Measurements from ENCODE around the gene CACNG4.

CACNG4 gene

GRCh38 chr17:66992911-66993442 lies 28.5 kb downstream of the CACNG4 start:
- no peaks in the 10 kb centered on the region for H3K79me2 ChIP-seq (ENCODE audit: insufficient read depth, low read length)
- H3K4me3 ChIP-seq (ENCODE audit: low read length, poor library complexity, severe bottlenecking) = no peak overlapping the region
- H3K27me3 ChIP-seq (ENCODE audit: insufficient read depth, low read length, poor library complexity, severe bottlenecking) = no peaks in the 10 kb centered on the region
- no peaks in the 10 kb centered on the region for H3K4me1 ChIP-seq (ENCODE audit: insufficient read depth, low read length, poor library complexity, severe bottlenecking)
- H3F3A ChIP-seq (ENCODE audit: low read depth) = no peaks in the 10 kb centered on the region
- H3K9me2 ChIP-seq (replicated peaks; ENCODE audit: low read depth, low read length) = no peaks in the 10 kb centered on the region
- no peak overlapping the region for H3K9ac ChIP-seq (ENCODE audit: low read depth, low read length, poor library complexity, severe bottlenecking)
- no peaks in the 10 kb centered on the region for H3K36me3 ChIP-seq (ENCODE audit: insufficient read depth, low read length)
- no peak overlapping the region for H2AFZ ChIP-seq (ENCODE audit: low read length)
- H3K4me2 ChIP-seq (ENCODE audit: low read depth, low read length, poor library complexity, severe bottlenecking) = no peak overlapping the region
- no peaks in the 10 kb centered on the region for H4K20me1 ChIP-seq (ENCODE audit: insufficient read depth, low read length, poor library complexity, severe bottlenecking)
- no peaks in the 10 kb centered on the region for H3K9me3 ChIP-seq (ENCODE audit: insufficient read depth, low read depth, low read length)
- no peak for TF ChIP-seq CTCF (conservative IDR thresholded peaks at IDR 0.05; ENCODE audit: low read length)
- TF ChIP-seq EZH2phosphoT487 (IDR thresholded peaks at IDR 0.05; ENCODE audit: borderline replicate concordance) = no peak

DNA sequence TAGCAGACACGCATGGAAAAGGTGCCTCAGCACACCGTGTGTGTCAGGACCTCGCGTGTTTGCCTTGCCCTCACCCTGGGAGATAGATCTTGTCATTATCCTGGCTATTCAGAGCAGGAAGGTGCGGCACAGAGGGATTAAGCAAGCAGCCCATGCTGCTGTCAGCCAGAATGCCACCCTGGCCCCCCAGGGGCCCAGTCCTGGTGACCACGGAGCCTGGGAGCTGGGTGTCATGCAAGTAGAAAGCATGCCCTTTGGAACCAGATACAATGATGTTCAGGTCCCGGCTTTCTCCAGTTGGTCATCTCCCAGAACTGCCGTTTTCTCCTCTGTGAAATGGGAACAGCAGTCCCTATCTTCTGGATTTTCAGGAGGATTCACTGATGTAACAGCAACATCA lies 29.9 kb downstream of the CACNG4 start:
- no peaks in the 10 kb centered on the region for H3K27me3 ChIP-seq (ENCODE audit: insufficient read depth, low read length, poor library complexity, severe bottlenecking)
- H4K20me1 ChIP-seq (ENCODE audit: insufficient read depth, low read length, poor library complexity, severe bottlenecking) = no peaks in the 10 kb centered on the region
- no peaks in the 10 kb centered on the region for H3K9me3 ChIP-seq (ENCODE audit: insufficient read depth, low read depth, low read length)
- no peaks in the 10 kb centered on the region for H3K9me2 ChIP-seq (replicated peaks; ENCODE audit: low read depth, low read length)
- H3K4me2 ChIP-seq (ENCODE audit: low read depth, low read length, poor library complexity, severe bottlenecking) = no peak overlapping the region
- no peaks in the 10 kb centered on the region for H3K4me1 ChIP-seq (ENCODE audit: insufficient read depth, low read length, poor library complexity, severe bottlenecking)
- H2AFZ ChIP-seq (ENCODE audit: low read length) = no peak overlapping the region
- H3K36me3 ChIP-seq (ENCODE audit: insufficient read depth, low read length) = no peaks in the 10 kb centered on the region
- H3K79me2 ChIP-seq (ENCODE audit: insufficient read depth, low read length) = no peaks in the 10 kb centered on the region
- no peak overlapping the region for H3K9ac ChIP-seq (ENCODE audit: low read depth, low read length, poor library complexity, severe bottlenecking)
- no peak overlapping the region for H3K4me3 ChIP-seq (ENCODE audit: low read length, poor library complexity, severe bottlenecking)
- no peak for TF ChIP-seq EZH2phosphoT487 (IDR thresholded peaks at IDR 0.05; ENCODE audit: borderline replicate concordance)
- no peak for TF ChIP-seq CTCF (conservative IDR thresholded peaks at IDR 0.05; ENCODE audit: low read length)
- no peaks in the 10 kb centered on the region for H3F3A ChIP-seq (ENCODE audit: low read depth)

DNA sequence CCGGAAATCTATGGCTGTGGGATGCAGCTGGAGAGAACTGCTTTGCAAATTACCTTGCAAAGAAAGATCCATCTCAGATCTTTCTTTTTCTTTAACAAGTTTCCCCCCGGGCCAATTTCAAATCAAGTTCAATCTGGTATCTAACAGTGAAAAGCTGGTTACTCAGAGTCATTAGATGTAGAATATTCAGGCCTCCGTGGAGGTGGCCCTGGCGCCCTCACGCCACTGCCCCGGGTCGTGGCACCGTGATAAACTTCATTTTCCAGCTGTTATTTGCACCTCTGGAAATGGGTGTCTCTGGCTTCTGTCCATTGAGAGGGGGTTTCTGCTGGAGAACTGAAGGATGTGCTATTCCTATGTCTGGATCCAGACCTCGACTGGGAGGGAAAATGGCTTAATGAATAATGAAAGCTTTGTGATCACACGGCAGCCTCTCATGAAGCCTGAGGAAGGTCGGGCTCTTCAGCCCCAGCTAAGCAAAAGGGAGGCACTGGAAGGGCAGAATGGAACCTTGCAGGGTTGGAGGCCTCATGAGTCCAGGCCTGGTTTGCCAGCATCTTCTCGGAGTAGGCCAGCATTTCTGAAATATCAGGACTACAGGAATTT lies 30.5 kb downstream of the CACNG4 start:
- no peaks in the 10 kb centered on the region for H3K36me3 ChIP-seq (ENCODE audit: insufficient read depth, low read length)
- H3K4me2 ChIP-seq (ENCODE audit: low read depth, low read length, poor library complexity, severe bottlenecking) = no peak overlapping the region
- H3K9ac ChIP-seq (ENCODE audit: low read depth, low read length, poor library complexity, severe bottlenecking) = no peak overlapping the region
- no peaks in the 10 kb centered on the region for H4K20me1 ChIP-seq (ENCODE audit: insufficient read depth, low read length, poor library complexity, severe bottlenecking)
- H3K9me2 ChIP-seq (replicated peaks; ENCODE audit: low read depth, low read length) = no peaks in the 10 kb centered on the region
- no peaks in the 10 kb centered on the region for H3F3A ChIP-seq (ENCODE audit: low read depth)
- H3K4me3 ChIP-seq (ENCODE audit: low read length, poor library complexity, severe bottlenecking) = no peak overlapping the region
- no peak overlapping the region for H2AFZ ChIP-seq (ENCODE audit: low read length)
- no peaks in the 10 kb centered on the region for H3K27me3 ChIP-seq (ENCODE audit: insufficient read depth, low read length, poor library complexity, severe bottlenecking)
- no peaks in the 10 kb centered on the region for H3K79me2 ChIP-seq (ENCODE audit: insufficient read depth, low read length)
- TF ChIP-seq CTCF (conservative IDR thresholded peaks at IDR 0.05; ENCODE audit: low read length) (no peak), EZH2phosphoT487 (IDR thresholded peaks at IDR 0.05; ENCODE audit: borderline replicate concordance) (no peak)
- no peaks in the 10 kb centered on the region for H3K9me3 ChIP-seq (ENCODE audit: insufficient read depth, low read depth, low read length)
- H3K4me1 ChIP-seq (ENCODE audit: insufficient read depth, low read length, poor library complexity, severe bottlenecking) = no peaks in the 10 kb centered on the region
